K562 (cell line): ENCODE results near the gene B3GAT3. TPM values are rescaled to one million over a fixed set of nuclear protein-coding genes. Genes with fewer than 3 reads are reported as not detected.

Source experiments
- CBX1 ChIP-seq: sonication (generic); IDR thresholded peaks from 2 replicates; pipeline ENCODE4 v1.6.1; 2016; ENCODE audit warnings: antibody characterized with exemption, low read depth, mild to moderate bottlenecking
- CSDE1 ChIP-seq, 2 experiments: fragments of 450-650 bp; IDR thresholded peaks; 2 replicates each; pipeline ENCODE4 v1.6.1; 2016; ENCODE audit warnings: mild to moderate bottlenecking in 1 of 2
- FIP1L1 ChIP-seq: fragments of 200-400 bp; formaldehyde crosslinking; IDR thresholded peaks from 2 replicates; pipeline ENCODE4 v1.6.1; 2018; ENCODE audit warnings: mild to moderate bottlenecking, low read depth, low read length; ENCODE audit not compliant: poor library complexity, severe bottlenecking
- FOS ChIP-seq: IDR thresholded peaks from 3 replicates; pipeline ENCODE4 v1.6.1; 2011; ENCODE audit not compliant: insufficient read length; ENCODE audit errors: extremely low read depth
- FOXK1 ChIP-seq: sonication (generic); formaldehyde crosslinking; IDR thresholded peaks from 2 replicates; pipeline ENCODE4 v1.8.0; 2022; ENCODE audit warnings: missing genetic modification reagents, mild to moderate bottlenecking, borderline replicate concordance
- HCFC1 ChIP-seq: IDR thresholded peaks from 2 replicates; pipeline ENCODE4 v1.6.1; 2012; ENCODE audit warnings: low read depth, low read length, improper control_type of control experiment
- KDM2B ChIP-seq: fragments of 250-450 bp; sonication (Bioruptor Pico); IDR thresholded peaks from 2 replicates; pipeline ENCODE4 v1.8.0; 2021; ENCODE audit warnings: mild to moderate bottlenecking, moderate library complexity
- MCM3 ChIP-seq: fragments of 450-650 bp; IDR thresholded peaks from 2 replicates; pipeline ENCODE4 v1.6.1; 2016
- MIER1 ChIP-seq: fragments of 450-650 bp; IDR thresholded peaks from 2 replicates; pipeline ENCODE4 v1.6.1; 2016; ENCODE audit warnings: antibody characterized with exemption, mild to moderate bottlenecking, low read depth
- MXI1 ChIP-seq: IDR thresholded peaks from 2 replicates; pipeline ENCODE4 v1.6.1; 2011; ENCODE audit warnings: low read depth, mild to moderate bottlenecking, improper control_type of control experiment, low read length
- NEUROD1 ChIP-seq: fragments of 150-350 bp; IDR thresholded peaks from 2 replicates; pipeline ENCODE4 v1.6.1; 2014; ENCODE audit warnings: borderline replicate concordance, low read length, low read depth; ENCODE audit not compliant: partially characterized antibody
- NR2C2 ChIP-seq, 2 experiments: fragments of 200-800 bp in 1 of 2; sonication (Bioruptor generic) in 1 of 2; sonication (generic) in 1 of 2; formaldehyde crosslinking in 1 of 2; IDR thresholded peaks; 2 replicates each; pipeline versions ENCODE4 v1.6.1 to v1.8.0; 2016 to 2022; ENCODE audit warnings: mild to moderate bottlenecking in 1 of 2, missing compliant biosample characterization in 1 of 2, missing genetic modification characterization in 1 of 2, missing genetic modification reagents in 1 of 2
- NRF1 ChIP-seq, 2 experiments: fragments of 450-650 bp; IDR thresholded peaks in 1 of 2; conservative IDR thresholded peaks in 1 of 2; 2 replicates each; pipeline ENCODE4 v1.6.1; 2014; ENCODE audit warnings: mild to moderate bottlenecking in 2 of 2
- OTX1 ChIP-seq: fragments of 450-650 bp; formaldehyde crosslinking; IDR thresholded peaks from 2 replicates; pipeline ENCODE4 v1.4.0; 2022; ENCODE audit warnings: mild to moderate bottlenecking
- PHF21A ChIP-seq: fragments of 450-650 bp; IDR thresholded peaks from 2 replicates; pipeline ENCODE4 v1.6.1; 2017; ENCODE audit warnings: low read depth, borderline replicate concordance
- PRMT5 ChIP-seq: sonication (generic); formaldehyde crosslinking; IDR thresholded peaks from 2 replicates; pipeline ENCODE4 v1.5.0; 2020; ENCODE audit warnings: missing genetic modification reagents
- RFX1 ChIP-seq: fragments of 450-650 bp; IDR thresholded peaks from 2 replicates; pipeline ENCODE4 v1.6.1; 2016; ENCODE audit warnings: mild to moderate bottlenecking, moderate library complexity
- SIX5 ChIP-seq, 2 experiments: IDR thresholded peaks; 2 replicates each; pipeline ENCODE4 v1.6.1; 2011; ENCODE audit warnings: low read length in 2 of 2, borderline replicate concordance in 1 of 2, low read depth in 1 of 2, mild to moderate bottlenecking in 1 of 2, moderate library complexity in 1 of 2; ENCODE audit not compliant: insufficient read depth in 1 of 2
- XRCC4 ChIP-seq: IDR thresholded peaks from one replicate; pipeline ENCODE4 v1.6.1; 2011; ENCODE audit not compliant: insufficient read depth, insufficient read length; ENCODE audit errors: extremely low read depth
- ZNF41 ChIP-seq: fragments of 250-450 bp; sonication (Bioruptor Pico); conservative IDR thresholded peaks from 2 replicates; pipeline ENCODE4 v1.4.0; 2020; ENCODE audit warnings: mild to moderate bottlenecking
- ZNF644 ChIP-seq: fragments of 200-800 bp; sonication (Bioruptor generic); IDR thresholded peaks from 2 replicates; pipeline ENCODE4 v1.6.1; 2016; ENCODE audit warnings: low read depth, missing genetic modification characterization, missing compliant biosample characterization
- ZNF780A ChIP-seq: fragments of 250-450 bp; sonication (Bioruptor Pico); IDR thresholded peaks from 2 replicates; pipeline ENCODE4 v1.5.0; 2021; ENCODE audit warnings: mild to moderate bottlenecking
- ZSCAN29 ChIP-seq: fragments of 450-650 bp; IDR thresholded peaks from 2 replicates; pipeline ENCODE4 v1.6.1; 2017
- polyA plus RNA-seq, 8 experiments: library from polyadenylated mRNA; depleted of rRNA in 4 of 8; stranded (reverse) in 5 of 8; unstranded in 3 of 8; fragments of >200 nt; fragmentation: Nextera tagmentation in 2 of 8; fragmentation: Illumina TruSeq in 1 of 8; extraction: Ambion mirVana in 2 of 8; extraction: Trizol in 1 of 8; gene quantifications; 2 replicates each; pipeline versions ENCODE4 v1.2.1 to v1.2.3, GENCODE V29; 2011 to 2014; ENCODE audit warnings: inconsistent platforms in 1 of 8, missing spikeins in 1 of 8
- total RNA-seq, 7 experiments: library from RNA; depleted of rRNA in 6 of 7; stranded (reverse); fragments of >200 nt in 6 of 7; fragmentation: Illumina TruSeq in 2 of 7; extraction: Trizol in 2 of 7; gene quantifications; 2 replicates each; pipeline versions ENCODE4 v1.2.1 to v1.2.3, GENCODE V29; 2011 to 2021; ENCODE audit warnings: low replicate concordance in 1 of 7
- TF ChIP-seq, protein P1 (sequence below): fragments of 250-450 bp; sonication (Bioruptor Pico); IDR thresholded peaks from 2 replicates; pipeline ENCODE4 v1.6.1; 2021; ENCODE audit warnings: mild to moderate bottlenecking
- TF ChIP-seq, protein P2 (sequence below): fragments of 250-450 bp; sonication (Bioruptor Pico); IDR thresholded peaks from 2 replicates; pipeline ENCODE4 v1.5.0; 2020; ENCODE audit warnings: mild to moderate bottlenecking, borderline replicate concordance
- TF ChIP-seq, protein P3 (sequence below): fragments of 250-450 bp; sonication (Bioruptor Pico); IDR thresholded peaks from 2 replicates; pipeline ENCODE4 v1.4.0; 2020

B3GAT3 gene
- total and polyA plus RNA-seq, 9 of the 15 experiments (the other 6 are each of a cell fraction or from before 2014, with no cell fraction given) = 0.30 to 64.0 (median 21.4) TPM

DNA sequence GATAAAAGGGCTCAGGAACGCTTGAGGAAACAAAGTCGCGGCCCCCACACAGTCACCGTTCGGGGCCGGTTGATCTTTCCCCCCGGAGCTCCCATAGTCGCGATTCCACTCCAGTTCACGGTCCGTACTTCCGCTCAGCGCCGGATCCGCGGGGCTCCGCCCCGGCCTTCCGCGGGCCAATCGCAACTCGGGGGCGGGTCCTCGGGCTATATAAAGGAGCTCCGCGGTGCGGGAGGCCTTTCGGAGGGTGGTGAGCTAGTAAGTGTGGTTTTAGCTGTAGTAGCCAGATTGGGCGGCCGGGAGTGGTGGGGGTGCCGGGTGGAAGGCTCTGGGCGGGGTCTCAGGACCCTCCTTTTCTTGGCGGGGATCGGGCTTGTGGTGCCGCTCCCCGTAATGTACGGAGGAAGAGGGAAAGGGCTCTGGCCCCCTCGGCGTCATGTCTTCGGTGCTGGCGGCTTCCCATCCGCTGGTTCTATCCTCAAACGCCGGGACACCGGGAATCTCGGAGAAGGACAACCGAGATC is 43.4 kb upstream of the B3GAT3 start, which contains the start of the genes C11orf98 and CSKMT (continued):
- peak; percentile 86 for TF ChIP-seq NEUROD1
- no peak for TF ChIP-seq SIX5 (IDR thresholded peaks at IDR 0.05; ENCODE audit: borderline replicate concordance in 1 of 2, insufficient read depth in 1 of 2, low read depth in 1 of 2, low read length in 2 of 2)
- TF ChIP-seq FOS = peak; percentile 51
- peak; percentile 83; the same call in 1 of the 2 replicates for TF ChIP-seq PHF21A
- TF ChIP-seq ZNF644 (tag) = no peak
- no peak for TF ChIP-seq OTX1 (CRISPR knock-in tag)
- TF ChIP-seq, protein P1, sequence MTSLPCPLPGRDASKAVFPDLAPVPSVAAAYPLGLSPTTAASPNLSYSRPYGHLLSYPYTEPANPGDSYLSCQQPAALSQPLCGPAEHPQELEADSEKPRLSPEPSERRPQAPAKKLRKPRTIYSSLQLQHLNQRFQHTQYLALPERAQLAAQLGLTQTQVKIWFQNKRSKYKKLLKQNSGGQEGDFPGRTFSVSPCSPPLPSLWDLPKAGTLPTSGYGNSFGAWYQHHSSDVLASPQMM (CRISPR knock-in tag) = 0 out of 2 replicates have a peak, but pooled peaks have one; percentile 30
- peak; percentile 59; the same call in 1 of the 2 replicates for TF ChIP-seq HCFC1
- TF ChIP-seq, protein P2, sequence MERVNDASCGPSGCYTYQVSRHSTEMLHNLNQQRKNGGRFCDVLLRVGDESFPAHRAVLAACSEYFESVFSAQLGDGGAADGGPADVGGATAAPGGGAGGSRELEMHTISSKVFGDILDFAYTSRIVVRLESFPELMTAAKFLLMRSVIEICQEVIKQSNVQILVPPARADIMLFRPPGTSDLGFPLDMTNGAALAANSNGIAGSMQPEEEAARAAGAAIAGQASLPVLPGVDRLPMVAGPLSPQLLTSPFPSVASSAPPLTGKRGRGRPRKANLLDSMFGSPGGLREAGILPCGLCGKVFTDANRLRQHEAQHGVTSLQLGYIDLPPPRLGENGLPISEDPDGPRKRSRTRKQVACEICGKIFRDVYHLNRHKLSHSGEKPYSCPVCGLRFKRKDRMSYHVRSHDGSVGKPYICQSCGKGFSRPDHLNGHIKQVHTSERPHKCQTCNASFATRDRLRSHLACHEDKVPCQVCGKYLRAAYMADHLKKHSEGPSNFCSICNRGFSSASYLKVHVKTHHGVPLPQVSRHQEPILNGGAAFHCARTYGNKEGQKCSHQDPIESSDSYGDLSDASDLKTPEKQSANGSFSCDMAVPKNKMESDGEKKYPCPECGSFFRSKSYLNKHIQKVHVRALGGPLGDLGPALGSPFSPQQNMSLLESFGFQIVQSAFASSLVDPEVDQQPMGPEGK (CRISPR knock-in tag) = peak; percentile 81; the same call in 1 of the 2 replicates
- peak; percentile 76 for TF ChIP-seq FIP1L1
- 0 out of 2 replicates have a peak, but pooled peaks have one; percentile 11 for TF ChIP-seq ZNF41 (CRISPR knock-in tag)
- TF ChIP-seq NR2C2 (CRISPR knock-in tag; IDR thresholded peaks at IDR 0.05) = no peak
- TF ChIP-seq NR2C2 (tag; IDR thresholded peaks at IDR 0.05) = peak; percentile 53; the same call in 1 of the 2 replicates
- peak in 1 of 2 experiments; percentile 69; a peak in 2 of 4 replicates for TF ChIP-seq CSDE1 (IDR thresholded peaks at IDR 0.05)
- TF ChIP-seq XRCC4 = no peak
- no peak for TF ChIP-seq MCM3
- no peak for TF ChIP-seq MIER1
- TF ChIP-seq NRF1 (conservative IDR thresholded peaks at IDR 0.05 in 1 of 2, IDR thresholded peaks at IDR 0.05 in 1 of 2) = peak in 1 of 2 experiments; percentile 47; a peak in 3 of 4 replicates
- TF ChIP-seq, protein P3, sequence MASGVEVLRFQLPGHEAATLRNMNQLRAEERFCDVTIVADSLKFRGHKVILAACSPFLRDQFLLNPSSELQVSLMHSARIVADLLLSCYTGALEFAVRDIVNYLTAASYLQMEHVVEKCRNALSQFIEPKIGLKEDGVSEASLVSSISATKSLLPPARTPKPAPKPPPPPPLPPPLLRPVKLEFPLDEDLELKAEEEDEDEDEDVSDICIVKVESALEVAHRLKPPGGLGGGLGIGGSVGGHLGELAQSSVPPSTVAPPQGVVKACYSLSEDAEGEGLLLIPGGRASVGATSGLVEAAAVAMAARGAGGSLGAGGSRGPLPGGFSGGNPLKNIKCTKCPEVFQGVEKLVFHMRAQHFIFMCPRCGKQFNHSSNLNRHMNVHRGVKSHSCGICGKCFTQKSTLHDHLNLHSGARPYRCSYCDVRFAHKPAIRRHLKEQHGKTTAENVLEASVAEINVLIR (CRISPR knock-in tag) = no peak
- 0 out of 2 replicates have a peak, but pooled peaks have one; percentile 24 for TF ChIP-seq KDM2B (CRISPR knock-in tag)
- TF ChIP-seq PRMT5 (CRISPR knock-in tag) = no peak
- TF ChIP-seq ZSCAN29 = 0 out of 2 replicates have a peak, but pooled peaks have one; percentile 22
- no peak for TF ChIP-seq RFX1
- peak; percentile 82 for TF ChIP-seq MXI1
- TF ChIP-seq FOXK1 (CRISPR knock-in tag) = 0 out of 2 replicates have a peak, but pooled peaks have one; percentile 39
- TF ChIP-seq CBX1 = peak; percentile 97
- peak; percentile 84 for TF ChIP-seq ZNF780A (CRISPR knock-in tag)
